HL-60 (cell line): Measurements from ENCODE around the gene LAMA5.

ENCODE experiments used
- DNase-seq, 2 experiments: peaks; one replicate each; pipeline ENCODE4 v3.0.0-alpha.2; 2010 to 2020; ENCODE audit warnings: low read depth in 1 of 2, low spot score in 1 of 2
- H3K27ac ChIP-seq: fragments of 250-450 bp; sonication (Bioruptor Pico); replicated peaks from 2 replicates; pipeline ENCODE4 v1.5.1; 2020; ENCODE audit warnings: mild to moderate bottlenecking, moderate library complexity
- H3K27me3 ChIP-seq: fragments of 250-450 bp; sonication (Bioruptor Pico); 2 replicates; pipeline ENCODE4 v1.5.1; 2021; ENCODE audit warnings: mild to moderate bottlenecking, moderate library complexity; ENCODE audit not compliant: insufficient read depth, poor library complexity, severe bottlenecking
- H3K4me3 ChIP-seq: replicated peaks from 2 replicates; pipeline ENCODE4 v1.5.1; 2011; ENCODE audit warnings: mild to moderate bottlenecking, control low read depth, low read length; ENCODE audit not compliant: insufficient read depth
- GABPA ChIP-seq: IDR thresholded peaks from 2 replicates; pipeline ENCODE4 v1.6.1; 2012; ENCODE audit warnings: low read depth
- POLR2AphosphoS5 ChIP-seq: IDR thresholded peaks from 2 replicates; pipeline ENCODE4 v1.6.1; 2012; ENCODE audit warnings: low read depth
- SPI1 ChIP-seq: IDR thresholded peaks from 2 replicates; pipeline ENCODE4 v1.6.1; 2012; ENCODE audit warnings: low read depth, mild to moderate bottlenecking, borderline replicate concordance
- TF ChIP-seq, protein P1 (sequence below): IDR thresholded peaks from one replicate; pipeline ENCODE4 v1.5.1; 2011; ENCODE audit warnings: low read length, control low read depth, inconsistent platforms; ENCODE audit not compliant: insufficient read depth
- TF ChIP-seq, protein P2 (sequence below): IDR thresholded peaks from 2 replicates; pipeline ENCODE4 v1.6.1; 2012; ENCODE audit warnings: low read depth; ENCODE audit not compliant: insufficient replicate concordance

Gene LAMA5

DNA sequence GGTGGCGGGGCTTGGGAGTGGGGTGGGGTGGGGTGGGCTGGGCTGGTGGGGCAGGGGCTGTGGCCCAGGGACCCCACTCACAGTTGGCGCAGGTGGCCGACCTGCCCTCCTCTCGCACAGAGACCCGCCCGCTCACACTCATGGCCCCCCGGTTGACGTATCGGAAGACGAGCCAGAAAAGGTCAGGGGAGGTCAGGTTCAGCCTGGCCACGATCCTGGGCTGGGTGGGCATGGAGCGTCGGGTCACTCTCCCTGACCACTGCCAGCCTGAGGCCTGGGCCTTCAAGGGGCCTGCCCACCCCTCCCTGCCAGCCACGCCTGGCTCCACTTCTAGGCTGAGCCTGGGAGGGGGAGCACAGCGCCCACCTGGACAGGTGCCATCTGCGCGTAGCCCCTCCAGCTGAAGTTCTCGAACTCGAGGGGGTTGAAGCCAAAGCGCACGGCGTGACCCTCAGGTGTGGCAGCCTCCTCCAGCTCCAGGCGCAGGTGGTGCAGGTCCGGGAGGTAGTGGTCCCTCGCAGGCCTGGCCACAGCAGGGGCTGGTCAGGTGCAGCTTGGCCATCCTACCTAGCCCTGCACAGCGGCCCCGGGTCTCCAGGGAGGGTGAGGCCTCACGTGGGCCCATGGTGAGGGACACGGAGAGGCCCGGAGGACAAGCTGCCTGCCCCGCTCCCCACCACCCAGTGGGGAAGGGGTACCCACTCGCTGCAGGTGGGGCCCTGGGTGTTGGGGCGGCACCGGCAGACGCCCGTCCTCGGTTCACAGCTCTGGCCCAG, 33.1 kb downstream of the LAMA5 start:
- Histone ChIP-seq H3K27me3 (no peaks in the 10 kb centered on the region), H3K27ac (no peak overlapping the region), H3K4me3 (no peak overlapping the region)
- TF ChIP-seq, protein P1, sequence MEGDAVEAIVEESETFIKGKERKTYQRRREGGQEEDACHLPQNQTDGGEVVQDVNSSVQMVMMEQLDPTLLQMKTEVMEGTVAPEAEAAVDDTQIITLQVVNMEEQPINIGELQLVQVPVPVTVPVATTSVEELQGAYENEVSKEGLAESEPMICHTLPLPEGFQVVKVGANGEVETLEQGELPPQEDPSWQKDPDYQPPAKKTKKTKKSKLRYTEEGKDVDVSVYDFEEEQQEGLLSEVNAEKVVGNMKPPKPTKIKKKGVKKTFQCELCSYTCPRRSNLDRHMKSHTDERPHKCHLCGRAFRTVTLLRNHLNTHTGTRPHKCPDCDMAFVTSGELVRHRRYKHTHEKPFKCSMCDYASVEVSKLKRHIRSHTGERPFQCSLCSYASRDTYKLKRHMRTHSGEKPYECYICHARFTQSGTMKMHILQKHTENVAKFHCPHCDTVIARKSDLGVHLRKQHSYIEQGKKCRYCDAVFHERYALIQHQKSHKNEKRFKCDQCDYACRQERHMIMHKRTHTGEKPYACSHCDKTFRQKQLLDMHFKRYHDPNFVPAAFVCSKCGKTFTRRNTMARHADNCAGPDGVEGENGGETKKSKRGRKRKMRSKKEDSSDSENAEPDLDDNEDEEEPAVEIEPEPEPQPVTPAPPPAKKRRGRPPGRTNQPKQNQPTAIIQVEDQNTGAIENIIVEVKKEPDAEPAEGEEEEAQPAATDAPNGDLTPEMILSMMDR, result no peak
- TF ChIP-seq, protein P2, sequence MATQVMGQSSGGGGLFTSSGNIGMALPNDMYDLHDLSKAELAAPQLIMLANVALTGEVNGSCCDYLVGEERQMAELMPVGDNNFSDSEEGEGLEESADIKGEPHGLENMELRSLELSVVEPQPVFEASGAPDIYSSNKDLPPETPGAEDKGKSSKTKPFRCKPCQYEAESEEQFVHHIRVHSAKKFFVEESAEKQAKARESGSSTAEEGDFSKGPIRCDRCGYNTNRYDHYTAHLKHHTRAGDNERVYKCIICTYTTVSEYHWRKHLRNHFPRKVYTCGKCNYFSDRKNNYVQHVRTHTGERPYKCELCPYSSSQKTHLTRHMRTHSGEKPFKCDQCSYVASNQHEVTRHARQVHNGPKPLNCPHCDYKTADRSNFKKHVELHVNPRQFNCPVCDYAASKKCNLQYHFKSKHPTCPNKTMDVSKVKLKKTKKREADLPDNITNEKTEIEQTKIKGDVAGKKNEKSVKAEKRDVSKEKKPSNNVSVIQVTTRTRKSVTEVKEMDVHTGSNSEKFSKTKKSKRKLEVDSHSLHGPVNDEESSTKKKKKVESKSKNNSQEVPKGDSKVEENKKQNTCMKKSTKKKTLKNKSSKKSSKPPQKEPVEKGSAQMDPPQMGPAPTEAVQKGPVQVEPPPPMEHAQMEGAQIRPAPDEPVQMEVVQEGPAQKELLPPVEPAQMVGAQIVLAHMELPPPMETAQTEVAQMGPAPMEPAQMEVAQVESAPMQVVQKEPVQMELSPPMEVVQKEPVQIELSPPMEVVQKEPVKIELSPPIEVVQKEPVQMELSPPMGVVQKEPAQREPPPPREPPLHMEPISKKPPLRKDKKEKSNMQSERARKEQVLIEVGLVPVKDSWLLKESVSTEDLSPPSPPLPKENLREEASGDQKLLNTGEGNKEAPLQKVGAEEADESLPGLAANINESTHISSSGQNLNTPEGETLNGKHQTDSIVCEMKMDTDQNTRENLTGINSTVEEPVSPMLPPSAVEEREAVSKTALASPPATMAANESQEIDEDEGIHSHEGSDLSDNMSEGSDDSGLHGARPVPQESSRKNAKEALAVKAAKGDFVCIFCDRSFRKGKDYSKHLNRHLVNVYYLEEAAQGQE, result no peak
- TF ChIP-seq GABPA (no peak), SPI1 (no peak), POLR2AphosphoS5 (no peak)
- DNase-seq, result no peak

DNA sequence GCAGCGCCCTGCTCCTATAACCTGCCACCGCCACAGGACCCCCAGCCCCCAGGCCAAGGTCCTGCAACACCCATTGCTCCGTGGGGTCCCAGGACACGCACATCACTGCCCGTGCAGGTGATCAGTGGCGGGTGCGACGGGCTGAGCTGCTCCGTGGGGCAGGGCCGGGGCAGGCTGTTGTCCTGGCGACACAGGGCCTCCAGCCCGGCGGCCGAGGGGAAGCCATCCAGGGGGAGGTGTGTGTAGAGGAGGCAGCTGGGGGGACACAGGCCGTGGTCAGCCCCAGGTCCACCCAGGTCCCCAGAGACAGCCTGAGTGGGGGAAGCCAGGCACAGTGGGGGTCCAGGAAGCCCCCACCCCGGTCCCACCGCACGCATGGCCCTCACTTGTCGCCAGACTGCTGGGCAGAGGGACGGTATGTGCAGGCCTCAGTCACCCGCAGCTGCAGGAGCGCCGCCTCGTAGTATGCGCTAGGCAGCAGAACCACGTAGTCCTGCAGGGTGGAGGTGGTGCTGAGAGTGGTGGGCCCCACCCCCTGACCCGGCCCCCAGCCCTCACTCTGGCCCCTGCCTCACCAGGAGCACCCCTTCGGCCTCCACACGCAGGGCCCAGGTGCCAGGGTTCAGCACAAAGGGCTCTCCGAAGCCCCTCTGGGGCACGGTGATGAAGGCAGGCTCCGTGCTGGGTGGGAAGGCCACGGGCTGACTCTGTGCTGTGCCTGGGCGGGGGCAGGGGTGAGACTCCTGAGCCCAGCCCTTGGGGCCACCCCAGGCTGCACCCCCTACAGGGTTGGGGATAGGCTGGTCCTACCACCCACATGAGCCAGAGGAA, 33.9 kb downstream of the LAMA5 start:
- no peak for DNase-seq
- no peak overlapping the region for H3K4me3 ChIP-seq
- TF ChIP-seq POLR2AphosphoS5, result no peak
- TF ChIP-seq, protein P1, result no peak
- H3K27me3 ChIP-seq, result no peaks in the 10 kb centered on the region
- H3K27ac ChIP-seq, result no peak overlapping the region

DNA sequence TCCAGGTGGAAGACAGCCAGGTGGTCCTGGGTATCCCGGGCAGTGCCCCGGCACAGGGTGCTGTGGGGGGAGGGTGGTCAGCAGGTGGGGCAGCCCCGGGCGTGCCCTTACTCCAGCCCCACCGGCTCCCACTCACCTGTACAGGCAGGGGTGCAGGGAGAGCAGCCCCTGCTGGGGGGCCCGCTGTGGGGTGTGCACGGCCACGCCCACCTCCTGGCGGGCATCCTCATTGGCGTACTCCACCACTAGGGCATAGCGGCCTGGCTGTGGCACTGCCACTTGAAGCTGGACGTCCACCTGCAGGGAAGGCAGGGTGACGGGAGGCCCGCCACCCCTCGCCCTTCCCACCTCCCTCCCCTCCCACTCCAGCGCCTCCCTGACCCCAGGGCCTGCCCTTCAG, 34.7 kb downstream of the LAMA5 start:
- TF ChIP-seq GABPA, result no peak
- Histone ChIP-seq H3K27me3 (no peaks in the 10 kb centered on the region), H3K4me3 (no peak overlapping the region), H3K27ac (no peak overlapping the region)
- no peak for DNase-seq

DNA sequence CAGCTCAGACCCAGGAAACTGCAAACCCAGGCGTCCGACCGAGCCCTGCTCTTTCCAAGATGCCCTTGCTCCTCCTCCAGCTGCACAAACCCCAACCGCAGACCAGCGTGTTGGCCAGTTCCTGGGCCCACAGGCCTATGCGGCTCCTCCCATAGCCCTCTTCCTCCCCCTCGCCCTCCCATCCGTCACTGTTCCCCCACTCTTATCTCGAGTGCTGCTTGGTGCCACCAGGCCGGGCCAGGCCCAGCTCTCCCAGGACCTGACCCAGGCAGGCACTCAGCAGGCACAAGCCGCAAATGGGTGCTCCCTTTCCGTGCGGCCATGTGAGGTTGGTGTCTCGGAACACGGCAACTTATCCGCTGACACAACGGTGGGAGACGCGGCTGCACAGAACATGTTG, 35.8 kb downstream of the LAMA5 start:
- no peak overlapping the region for H3K4me3 ChIP-seq

More for the DNA sequence above, 35.8 kb downstream of the LAMA5 start:
- no peak overlapping the region for H3K27ac ChIP-seq
- TF ChIP-seq GABPA (no peak), SPI1 (no peak), POLR2AphosphoS5 (no peak)
- TF ChIP-seq, protein P1, result no peak
- TF ChIP-seq, protein P2, result no peak
- no peaks in the 10 kb centered on the region for H3K27me3 ChIP-seq
- DNase-seq, result no peak
